C4-2B (cell line): Measurements from ENCODE around the gene SOAT2.

Experiments used
- CTCF ChIP-seq: fragments of 450-650 bp; conservative IDR thresholded peaks from 2 replicates; pipeline ENCODE4 v1.5.1; 2017; ENCODE audit warnings: mild to moderate bottlenecking
- ZFX ChIP-seq: fragments of 450-650 bp; IDR thresholded peaks from 2 replicates; pipeline ENCODE4 v1.6.1; 2017

- TF ChIP-seq CTCF (no peak), ZFX (no peak)
Observed at GRCh38 chr12:53105712-53106439, 2.6 kb downstream of the SOAT2 start.
